C4-2B (cell line): ENCODE measurements around the gene CCDC6.

Source experiments
- CTCF ChIP-seq: fragments of 450-650 bp; conservative IDR thresholded peaks from 2 replicates; pipeline ENCODE4 v1.5.1; 2017; ENCODE audit warnings: mild to moderate bottlenecking
- ZFX ChIP-seq: fragments of 450-650 bp; IDR thresholded peaks from 2 replicates; pipeline ENCODE4 v1.6.1; 2017

GRCh38 chr10:59792812-59793211 is 113.5 kb downstream of the CCDC6 start:
- TF ChIP-seq CTCF (no peak), ZFX (no peak)
